RKO (cell line): ENCODE results near the gene SMAD6.
A peak's percentile ranks its signal among the peaks of the same experiment; 100 is the strongest.

ENCODE experiments used
- DNase-seq: peaks from one replicate; pipeline ENCODE4 v3.0.0-alpha.2; 2016; ENCODE audit warnings: low spot score

SMAD6 gene

DNA sequence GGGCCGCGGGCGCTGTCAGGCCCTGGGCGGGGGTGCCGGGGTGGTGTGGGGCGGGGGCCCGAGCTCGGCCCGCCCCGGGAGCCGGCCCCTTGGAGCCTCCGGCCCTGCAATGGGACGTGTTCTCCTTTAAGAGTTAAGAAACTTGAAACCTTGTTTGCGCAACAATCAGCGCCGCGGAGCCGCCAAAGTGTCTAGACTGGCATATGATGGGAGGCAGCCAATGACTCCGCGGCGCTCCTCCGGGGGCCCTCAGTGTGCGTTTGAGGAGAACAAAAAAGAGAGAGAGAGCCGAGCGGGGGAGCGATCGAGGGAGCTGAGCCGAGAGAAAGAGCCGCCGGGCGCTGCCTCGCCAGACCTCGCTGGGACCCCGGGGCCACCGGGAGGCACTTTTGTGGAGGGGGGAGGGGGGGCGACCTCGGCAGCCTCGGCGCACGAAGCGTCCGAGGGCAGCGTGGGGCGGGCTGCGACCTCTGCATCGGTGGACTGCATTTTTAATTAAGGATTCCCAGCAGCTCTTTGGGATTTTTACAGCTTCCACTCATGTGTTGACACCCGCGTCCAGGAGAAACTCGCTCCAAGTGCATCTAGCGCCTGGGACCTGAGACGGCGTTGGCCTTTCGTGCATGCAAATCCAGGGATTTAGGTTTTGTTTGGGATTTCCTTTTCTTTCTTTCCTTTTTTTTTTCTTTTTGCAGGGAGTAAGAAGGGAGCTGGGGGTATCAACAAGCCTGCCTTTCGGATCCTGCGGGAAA lies at the start of gene SMAD6:
Gene SMAD6, plus strand, starts transcription at position 202 of the 752 bp plus-strand sequence. CDS start 1,023 bp downstream, outside the sequence.
- peak; percentile 94 for DNase-seq

GRCh38 chr15:66652806-66653205 lies 49.2 kb upstream of the SMAD6 start:
- DNase-seq = no peak

DNA sequence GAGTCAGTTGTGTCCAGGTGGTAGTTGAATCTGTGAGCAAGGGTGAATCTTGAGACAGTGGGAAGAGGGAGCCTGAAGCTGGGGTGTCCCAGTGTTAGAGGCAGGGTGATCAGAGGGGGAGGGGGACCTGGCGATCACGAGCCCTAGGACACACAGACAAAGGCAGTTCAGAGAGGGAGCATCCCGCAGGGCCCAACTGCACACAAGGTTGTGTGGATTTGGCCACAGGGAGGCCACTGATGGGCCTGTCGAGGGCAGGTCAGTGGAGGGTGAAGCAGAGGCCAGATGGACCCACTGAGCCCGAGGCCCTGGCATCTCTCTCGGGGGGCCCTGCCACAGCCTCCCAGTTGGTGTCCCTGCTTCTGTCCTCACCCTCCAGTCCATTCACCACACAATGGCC lies 48.6 kb upstream of the SMAD6 start:
- no peak for DNase-seq

DNA sequence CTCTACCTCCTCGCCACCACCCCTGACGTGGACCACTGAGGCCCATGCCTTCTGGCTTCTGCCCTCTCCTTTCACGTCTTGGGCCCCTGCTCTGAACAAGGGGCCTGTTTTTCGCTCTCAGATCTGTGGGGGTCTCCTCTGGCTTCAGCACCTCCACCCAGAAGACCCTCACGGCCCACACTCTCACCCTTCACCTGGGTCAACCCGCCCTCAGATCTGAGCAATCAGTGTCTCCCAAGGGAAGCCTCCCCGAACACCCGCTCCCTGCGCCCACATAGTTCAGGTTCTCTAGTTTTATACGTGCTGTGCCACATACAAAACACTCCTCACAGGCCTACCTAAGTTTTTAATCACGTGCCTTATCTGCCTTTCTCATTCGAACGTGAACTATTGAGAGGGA lies 48.2 kb upstream of the SMAD6 start:
- no peak for DNase-seq

GRCh38 chr15:66654361-66654738 lies 47.7 kb upstream of the SMAD6 start:
- DNase-seq = no peak

DNA sequence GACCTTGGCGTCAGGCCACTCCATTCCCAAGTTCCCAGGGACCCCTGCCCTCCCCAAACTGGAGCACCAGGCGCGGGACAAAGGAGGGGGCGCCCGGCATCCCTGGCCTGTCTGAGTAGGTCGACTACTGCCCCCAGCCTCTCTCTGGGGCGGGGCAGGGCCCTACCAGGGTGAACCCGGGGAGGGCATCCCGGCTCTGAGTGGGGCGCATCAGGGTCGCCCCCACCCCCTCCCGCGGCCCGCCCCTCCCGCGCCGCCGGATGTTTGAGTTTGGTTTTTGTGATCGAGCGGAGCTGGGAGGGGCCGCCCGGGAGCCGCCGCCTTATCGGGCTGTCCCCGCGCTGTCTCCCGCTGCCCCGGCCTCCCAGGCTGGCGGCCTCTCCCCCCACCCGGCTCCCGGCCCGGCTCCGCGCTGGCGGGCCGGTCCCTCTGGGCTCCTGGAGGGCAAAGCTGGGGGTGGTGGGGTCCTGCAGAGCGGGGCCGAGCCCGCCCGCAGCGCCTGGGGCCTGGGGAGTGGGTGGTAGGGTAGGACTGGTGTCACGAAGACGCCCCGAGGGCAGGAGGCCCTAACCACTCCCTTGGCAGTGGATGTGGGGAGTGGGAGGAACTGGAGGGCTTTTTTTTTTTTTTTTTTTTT lies 47.2 kb upstream of the SMAD6 start:
- DNase-seq = no peak

DNA sequence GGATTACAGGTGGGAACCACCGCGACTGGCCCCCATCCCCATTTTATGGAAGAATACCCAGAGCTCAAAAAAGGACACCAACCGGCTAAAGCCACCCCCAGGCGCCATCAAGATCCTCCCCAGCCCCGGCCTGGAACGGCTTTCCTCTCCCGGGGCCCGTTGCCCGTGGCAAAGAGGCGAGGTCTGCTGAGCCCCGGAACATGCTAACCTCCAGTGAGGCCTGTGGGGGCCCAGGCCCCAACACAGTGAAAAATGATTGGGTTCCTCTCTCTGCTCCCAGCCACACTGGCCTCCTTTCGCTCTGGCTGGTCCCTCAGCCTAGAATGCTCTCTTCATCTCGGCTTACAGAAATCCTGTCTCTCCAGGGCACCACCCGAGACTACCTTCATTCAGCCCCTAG lies 46.5 kb upstream of the SMAD6 start:
- DNase-seq = no peak

GRCh38 chr15:66655997-66656396 lies 46.0 kb upstream of the SMAD6 start:
- no peak for DNase-seq

DNA sequence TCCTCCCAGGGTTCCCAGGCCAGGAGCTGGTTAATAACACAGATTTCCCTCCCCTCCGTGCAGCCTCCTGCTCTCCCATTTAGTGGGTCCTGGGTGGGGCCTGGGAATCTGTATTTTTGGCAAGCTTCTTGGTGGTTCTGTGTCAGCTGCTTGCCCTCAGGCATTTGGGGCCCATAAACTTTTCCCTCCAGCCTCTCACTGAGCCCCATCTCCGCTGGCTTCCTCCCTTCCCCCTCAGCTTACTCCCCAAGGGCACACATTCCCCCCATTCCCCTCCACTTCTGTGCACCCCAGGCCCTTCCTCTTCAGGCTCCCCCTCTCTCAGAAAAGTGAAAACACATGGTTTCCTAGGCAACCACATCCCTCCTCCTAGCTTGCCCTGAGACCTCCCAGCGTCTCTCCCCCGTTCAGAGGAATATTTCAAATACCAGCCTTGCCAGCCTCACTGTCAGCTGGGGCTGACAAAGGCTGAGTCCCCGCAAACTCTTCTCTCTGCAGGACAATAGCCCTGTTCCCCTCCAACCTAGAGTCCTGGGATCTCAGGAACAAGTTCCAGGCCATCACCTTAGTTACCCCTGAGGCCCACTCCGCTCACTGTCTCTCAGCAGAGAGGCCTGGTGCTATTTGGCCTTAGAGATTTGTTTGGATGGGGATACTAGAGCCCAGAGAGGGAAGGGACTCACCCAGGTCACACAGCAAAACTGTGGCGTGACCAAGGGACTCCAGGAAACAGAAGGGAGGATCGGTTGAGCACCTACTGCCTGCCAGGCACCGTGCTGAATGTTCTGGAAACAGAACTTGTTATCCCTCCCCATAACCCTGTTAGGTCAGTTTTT lies 44.6 kb upstream of the SMAD6 start:
- no peak for DNase-seq

DNA sequence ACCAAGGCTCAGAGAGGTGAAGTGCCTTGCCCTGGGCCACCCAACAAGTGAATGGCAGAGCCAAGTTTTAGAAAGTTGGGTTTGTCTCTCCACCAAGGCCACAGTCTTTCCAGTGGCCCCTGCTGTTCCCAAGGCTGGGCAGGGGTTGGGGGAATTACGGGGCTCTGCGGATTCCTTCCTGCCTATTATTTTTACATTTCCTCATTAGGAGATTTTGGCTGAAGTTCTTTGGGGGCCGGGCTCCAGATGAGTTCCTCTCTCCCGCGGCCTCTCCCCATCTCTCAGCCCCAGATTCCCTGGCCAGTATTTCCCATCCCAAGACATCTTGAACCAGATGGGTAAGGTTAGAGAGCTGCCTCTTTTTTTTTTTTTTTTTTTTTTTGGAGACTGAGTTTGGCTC lies 44.0 kb upstream of the SMAD6 start:
- DNase-seq = no peak

DNA sequence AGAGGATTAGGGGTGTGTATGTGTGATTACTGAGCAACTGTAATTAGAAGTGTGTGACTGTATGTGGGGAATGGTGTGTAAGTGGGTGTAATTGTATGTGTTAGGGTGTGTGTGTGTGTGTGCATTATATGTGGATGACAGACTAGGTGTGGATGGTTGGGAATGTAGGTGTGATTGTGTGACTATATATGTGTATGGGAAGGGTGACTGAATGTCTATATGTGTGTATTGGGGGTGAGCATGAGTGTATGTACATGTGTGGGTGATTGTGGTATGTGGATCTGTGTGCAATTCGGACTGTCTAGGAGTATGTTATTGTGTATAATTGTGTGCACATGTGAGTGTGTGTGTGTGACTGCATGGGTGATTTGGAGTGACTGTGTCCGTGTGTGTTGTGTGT lies 43.2 kb upstream of the SMAD6 start:
- no peak for DNase-seq

DNA sequence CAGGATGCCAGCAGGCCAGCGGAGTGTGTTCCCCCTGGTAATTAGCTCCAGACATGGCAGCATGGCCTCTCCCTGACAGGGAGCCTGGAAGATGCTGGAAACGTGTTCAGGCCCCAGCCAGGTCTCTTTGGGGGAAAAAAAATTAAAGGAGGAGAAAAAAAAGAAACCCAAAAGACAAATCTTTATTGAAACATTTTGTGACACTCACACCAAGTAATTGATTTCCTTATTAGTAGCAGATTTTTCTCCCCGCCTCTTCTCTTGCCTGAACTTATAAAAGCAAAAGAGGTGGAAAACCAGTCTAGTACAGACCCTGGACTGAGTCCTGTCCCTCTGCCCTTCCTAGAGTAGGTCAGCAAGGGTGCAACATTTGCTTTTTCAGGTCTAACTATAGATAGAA lies 42.7 kb upstream of the SMAD6 start:
- DNase-seq = no peak

GRCh38 chr15:66661432-66662096 lies 40.5 kb upstream of the SMAD6 start:
- no peak for DNase-seq

GRCh38 chr15:66662522-66662921 lies 39.5 kb upstream of the SMAD6 start:
- DNase-seq = no peak

DNA sequence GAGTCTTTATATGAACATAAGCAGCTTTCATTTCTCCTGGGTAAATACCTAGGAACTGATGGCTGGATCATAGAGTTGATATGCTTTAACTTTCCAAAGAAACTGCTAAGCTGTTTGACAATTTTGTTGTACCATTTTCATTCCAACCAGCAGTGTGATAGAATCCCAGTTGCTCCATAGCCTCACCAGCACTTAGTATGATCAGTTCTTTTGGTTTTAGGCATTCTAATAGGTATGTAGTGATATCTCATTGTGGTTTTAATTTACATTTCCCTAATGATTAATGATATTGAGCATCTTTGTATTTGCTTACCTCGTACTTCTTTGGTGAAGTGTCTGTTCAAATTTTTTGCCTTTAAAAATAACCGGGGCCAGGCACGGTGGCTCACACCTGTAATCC lies 38.4 kb upstream of the SMAD6 start:
- no peak for DNase-seq

- no peak for DNase-seq
Measured at GRCh38 chr15:66670175-66670574, 31.9 kb upstream of the SMAD6 start.

- no peak for DNase-seq
Measured at GRCh38 chr15:66670762-66671580, 31.1 kb upstream of the SMAD6 start.

DNA sequence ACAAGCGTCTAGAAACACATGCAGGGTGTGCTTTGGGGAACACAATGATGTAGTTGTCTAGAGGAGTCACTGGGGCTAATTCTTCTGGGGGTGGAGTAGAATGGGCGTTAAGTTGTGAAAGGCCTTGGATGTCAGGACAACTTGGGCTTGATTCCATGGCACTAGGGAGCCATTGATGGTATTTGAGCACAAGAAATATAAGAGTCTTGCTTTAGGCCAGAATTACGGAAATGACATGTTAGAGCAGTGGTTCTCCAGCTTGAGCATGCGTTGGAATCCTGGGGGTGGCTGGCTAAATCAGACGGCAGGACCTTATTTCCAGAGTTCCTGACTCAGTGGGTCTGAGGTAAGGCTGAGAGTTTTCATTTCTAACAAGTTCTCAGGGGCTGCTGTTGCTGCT lies 29.2 kb upstream of the SMAD6 start:
- DNase-seq = no peak

DNA sequence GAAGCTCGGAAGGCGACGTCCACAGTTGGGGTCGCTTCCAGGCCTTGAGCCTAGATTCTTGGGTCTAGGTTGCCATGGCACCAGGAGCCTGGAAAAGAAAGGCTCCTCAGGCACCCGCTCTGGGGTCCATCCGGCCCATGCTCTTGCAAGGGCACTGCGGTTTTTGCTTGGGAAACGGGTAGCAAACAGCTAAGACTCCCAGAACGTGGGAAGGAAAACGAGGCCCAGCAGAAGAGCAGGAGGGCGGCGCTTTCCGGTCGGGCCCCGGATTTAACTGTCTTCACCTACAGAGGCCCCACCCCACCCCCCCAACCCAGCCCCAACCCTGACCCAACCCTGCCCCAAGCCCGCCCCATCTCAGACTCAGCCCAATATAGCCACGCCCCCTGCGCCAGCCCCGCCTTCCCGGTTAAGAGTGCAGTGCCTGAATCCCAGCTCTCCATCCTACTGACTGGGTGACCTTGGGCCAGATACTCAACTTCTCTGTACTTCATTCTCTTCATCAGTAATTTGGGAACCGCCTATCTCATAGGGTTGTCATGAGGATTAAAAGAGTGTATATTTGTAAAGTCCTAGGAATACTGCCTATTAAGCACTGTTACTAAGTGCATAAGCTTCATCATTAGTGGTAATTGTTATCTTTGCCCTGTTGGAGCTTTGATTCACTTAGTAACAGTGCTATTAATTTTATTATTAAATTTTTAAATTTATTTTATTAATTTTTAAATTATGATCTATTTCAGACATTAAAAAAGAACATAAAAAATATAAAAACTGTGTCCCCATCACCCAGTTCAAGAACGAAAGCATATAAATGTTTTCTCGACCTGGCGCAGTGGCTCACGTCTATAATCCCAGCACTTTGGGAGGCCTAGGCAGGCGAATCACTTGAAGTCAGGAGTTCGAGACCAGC lies 28.4 kb upstream of the SMAD6 start:
- no peak for DNase-seq

GRCh38 chr15:66674756-66675155 lies 27.3 kb upstream of the SMAD6 start:
- no peak for DNase-seq

GRCh38 chr15:66675446-66675845 lies 26.6 kb upstream of the SMAD6 start:
- DNase-seq = no peak
